ENCODE results near the gene SNAP47. TPM values are rescaled to one million over a fixed set of nuclear protein-coding genes. Genes with fewer than 3 reads are reported as not detected.

SNAP47 gene
- total RNA-seq, 1 experiment from 2014 or later: 79.8 TPM

GRCh38 chr1:227763246-227764018 is 28.2 kb downstream of the SNAP47 start:
- in situ Hi-C loops (cut with HindIII; ENCODE audit: low pct_unique_long_range_greater_than_20kb, low sequenced_read_pairs): no loop called here
- no peak for DNase-seq (ENCODE audit: low read depth)

GRCh38 chr1:227764019-227764391 is 28.8 kb downstream of the SNAP47 start:
- in situ Hi-C loops (cut with HindIII; ENCODE audit: low pct_unique_long_range_greater_than_20kb, low sequenced_read_pairs): no loop called here
- DNase-seq (ENCODE audit: low read depth): peak; percentile 77

- in situ Hi-C loops (cut with HindIII; ENCODE audit: low pct_unique_long_range_greater_than_20kb, low sequenced_read_pairs): no loop called here
- no peak for DNase-seq (ENCODE audit: low read depth)
Observed at GRCh38 chr1:227765261-227766014, 30.2 kb downstream of the SNAP47 start.

- DNase-seq (ENCODE audit: low read depth): peak; percentile 23
- in situ Hi-C loops (cut with HindIII; ENCODE audit: low pct_unique_long_range_greater_than_20kb, low sequenced_read_pairs): no loop called here
Observed at GRCh38 chr1:227766015-227766634, 30.9 kb downstream of the SNAP47 start.

GRCh38 chr1:227766653-227767277 is 31.5 kb downstream of the SNAP47 start:
- in situ Hi-C loops (cut with HindIII; ENCODE audit: low pct_unique_long_range_greater_than_20kb, low sequenced_read_pairs): no loop called here
- no peak for DNase-seq (ENCODE audit: low read depth)

- no peak for DNase-seq (ENCODE audit: low read depth)
- in situ Hi-C loops (cut with HindIII; ENCODE audit: low pct_unique_long_range_greater_than_20kb, low sequenced_read_pairs): no loop called here
Observed at GRCh38 chr1:227767401-227768124, 32.3 kb downstream of the SNAP47 start.

- no peak for DNase-seq (ENCODE audit: low read depth)
- in situ Hi-C loops (cut with HindIII; ENCODE audit: low pct_unique_long_range_greater_than_20kb, low sequenced_read_pairs): no loop called here
Observed at GRCh38 chr1:227768125-227768439, 32.8 kb downstream of the SNAP47 start.

GRCh38 chr1:227768640-227769039 is 33.4 kb downstream of the SNAP47 start:
- in situ Hi-C loops (cut with HindIII; ENCODE audit: low pct_unique_long_range_greater_than_20kb, low sequenced_read_pairs): no loop called here

GRCh38 chr1:227769047-227769935 is 34.1 kb downstream of the SNAP47 start:
- DNase-seq (ENCODE audit: low read depth): no peak
- in situ Hi-C loops (cut with HindIII; ENCODE audit: low pct_unique_long_range_greater_than_20kb, low sequenced_read_pairs): no loop called here

More at GRCh38 chr1:227768640-227769039, 33.4 kb downstream of the SNAP47 start:
- no peak for DNase-seq (ENCODE audit: low read depth)

- in situ Hi-C loops (cut with HindIII; ENCODE audit: low pct_unique_long_range_greater_than_20kb, low sequenced_read_pairs): no loop called here
- no peak for DNase-seq (ENCODE audit: low read depth)
Observed at GRCh38 chr1:227769936-227770494, 34.8 kb downstream of the SNAP47 start.

- DNase-seq (ENCODE audit: low read depth): no peak
- in situ Hi-C loops (cut with HindIII; ENCODE audit: low pct_unique_long_range_greater_than_20kb, low sequenced_read_pairs): no loop called here
Observed at GRCh38 chr1:227770812-227771211, 35.6 kb downstream of the SNAP47 start.

- in situ Hi-C loops (cut with HindIII; ENCODE audit: low pct_unique_long_range_greater_than_20kb, low sequenced_read_pairs): no loop called here
- DNase-seq (ENCODE audit: low read depth): no peak
Observed at GRCh38 chr1:227771326-227771725, 36.1 kb downstream of the SNAP47 start.

GRCh38 chr1:227771771-227772170 is 36.5 kb downstream of the SNAP47 start:
- DNase-seq (ENCODE audit: low read depth): no peak
- in situ Hi-C loops (cut with HindIII; ENCODE audit: low pct_unique_long_range_greater_than_20kb, low sequenced_read_pairs): no loop called here

- in situ Hi-C loops (cut with HindIII; ENCODE audit: low pct_unique_long_range_greater_than_20kb, low sequenced_read_pairs): no loop called here
- no peak for DNase-seq (ENCODE audit: low read depth)
Observed at GRCh38 chr1:227773558-227773957, 38.3 kb downstream of the SNAP47 start.

GRCh38 chr1:227774051-227774731 is 39.0 kb downstream of the SNAP47 start:
- in situ Hi-C loops (cut with HindIII; ENCODE audit: low pct_unique_long_range_greater_than_20kb, low sequenced_read_pairs): no loop called here

GRCh38 chr1:227774821-227775661 is 39.8 kb downstream of the SNAP47 start:
- in situ Hi-C loops (cut with HindIII; ENCODE audit: low pct_unique_long_range_greater_than_20kb, low sequenced_read_pairs): no loop called here
- no peak for DNase-seq (ENCODE audit: low read depth)

More at GRCh38 chr1:227774051-227774731, 39.0 kb downstream of the SNAP47 start:
- DNase-seq (ENCODE audit: low read depth): no peak

Measured in Caki2 (cell line).